NCI-H1417 treated with DMSO at 0.1 percent for 48 hours (cell line): ENCODE results near the gene ABCA2.

Source experiments
- DNase-seq: peaks from one replicate; lab custom pipeline; 2025; lab: John Stamatoyannopoulos, UW

Gene ABCA2

DNA sequence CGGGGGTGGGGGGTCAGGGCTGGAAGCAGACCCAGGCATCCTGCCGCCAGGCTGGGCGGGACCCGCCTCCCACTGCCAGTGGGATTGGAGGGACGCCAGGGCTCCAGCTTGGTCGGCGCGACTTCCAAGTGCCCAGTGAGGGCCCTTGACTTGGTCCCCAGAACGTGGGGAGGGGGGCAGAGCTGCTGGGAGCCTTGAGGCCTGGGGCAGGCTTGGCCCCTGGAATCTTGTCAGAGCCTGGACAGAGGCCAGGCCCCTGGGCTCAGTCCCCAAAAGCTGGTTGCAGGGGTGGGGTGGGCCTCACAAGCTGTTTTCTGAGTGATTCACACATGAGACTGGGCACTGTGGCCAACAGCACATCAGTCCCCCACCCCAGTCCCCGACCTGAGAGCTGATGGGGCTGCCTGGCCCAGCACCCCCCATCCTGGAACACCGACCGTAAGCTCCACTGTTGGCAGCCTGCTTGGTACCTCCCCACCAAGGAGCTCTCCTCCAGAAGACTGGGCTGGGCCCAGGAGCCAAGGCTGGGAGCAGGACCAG is 32.2 kb downstream of the ABCA2 start:
- no peak for DNase-seq

- DNase-seq = no peak
These were observed 32.7 kb downstream of the ABCA2 start for GRCh38 chr9:136995362-136995761.

DNA sequence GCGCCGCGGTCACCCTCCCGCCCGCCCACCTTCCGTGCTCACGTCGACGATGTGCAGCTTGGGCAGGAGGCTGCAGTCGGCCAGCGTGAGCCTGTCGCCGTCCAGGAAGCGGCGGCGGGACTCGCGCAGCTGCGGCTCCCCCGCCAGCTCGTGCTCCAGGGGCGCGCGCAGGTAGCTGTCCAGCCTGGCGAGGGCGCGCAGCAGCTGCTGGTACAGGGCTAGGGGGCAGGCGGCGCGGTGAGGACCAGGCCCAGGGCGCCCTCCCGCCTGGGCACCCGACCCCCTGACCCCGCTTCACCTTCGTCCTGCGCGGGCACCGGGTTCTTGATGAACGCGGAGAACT is 33.2 kb downstream of the ABCA2 start:
- no peak for DNase-seq

GRCh38 chr9:136994180-136994887 is 33.7 kb downstream of the ABCA2 start:
- DNase-seq = no peak

GRCh38 chr9:136992819-136993369 is 35.1 kb downstream of the ABCA2 start:
- DNase-seq = no peak

DNA sequence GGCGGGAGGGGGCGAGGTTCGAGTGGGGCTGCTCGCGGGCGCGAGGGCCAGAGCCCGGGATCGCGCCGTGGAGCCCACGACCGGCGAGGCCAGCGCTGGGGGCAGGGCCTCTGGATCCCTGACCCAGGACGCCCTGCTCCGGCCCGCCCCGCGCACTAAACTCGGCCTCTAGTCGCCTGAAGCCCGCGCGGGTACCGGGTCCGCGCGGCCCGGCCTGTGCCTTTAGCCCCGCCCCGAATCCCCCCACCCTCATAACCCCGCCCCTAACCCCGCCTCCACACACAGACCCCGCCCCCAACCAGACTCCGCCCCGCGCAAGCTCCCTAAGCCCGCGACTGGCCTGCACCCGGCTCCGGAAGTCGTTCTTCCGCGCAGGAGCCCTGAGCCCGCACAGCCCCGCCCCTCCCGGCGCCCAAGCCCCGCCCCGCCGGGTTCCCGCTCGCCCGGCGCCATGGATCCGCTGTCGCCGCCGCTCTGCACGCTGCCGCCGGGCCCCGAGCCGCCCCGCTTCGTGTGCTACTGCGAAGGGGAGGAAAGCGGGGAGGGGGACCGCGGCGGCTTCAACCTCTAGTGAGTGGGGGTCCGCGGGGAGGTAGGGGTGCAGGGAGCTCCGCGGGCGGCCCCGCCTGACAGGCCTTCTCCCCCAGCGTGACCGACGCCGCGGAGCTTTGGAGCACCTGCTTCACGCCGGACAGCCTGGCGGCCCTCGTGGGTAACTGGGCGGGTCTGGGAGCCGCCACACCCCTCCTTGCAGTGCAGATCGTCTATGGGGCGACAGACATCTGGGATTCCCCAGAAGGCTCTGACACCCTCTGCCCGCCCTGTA is 35.8 kb downstream of the ABCA2 start, which contains the start of gene PAXX:
Gene PAXX, plus strand, starts transcription at position 430 of the 826 bp plus-strand sequence. Its CDS starts 22 bp downstream, at position 452.
- no peak for DNase-seq

DNA sequence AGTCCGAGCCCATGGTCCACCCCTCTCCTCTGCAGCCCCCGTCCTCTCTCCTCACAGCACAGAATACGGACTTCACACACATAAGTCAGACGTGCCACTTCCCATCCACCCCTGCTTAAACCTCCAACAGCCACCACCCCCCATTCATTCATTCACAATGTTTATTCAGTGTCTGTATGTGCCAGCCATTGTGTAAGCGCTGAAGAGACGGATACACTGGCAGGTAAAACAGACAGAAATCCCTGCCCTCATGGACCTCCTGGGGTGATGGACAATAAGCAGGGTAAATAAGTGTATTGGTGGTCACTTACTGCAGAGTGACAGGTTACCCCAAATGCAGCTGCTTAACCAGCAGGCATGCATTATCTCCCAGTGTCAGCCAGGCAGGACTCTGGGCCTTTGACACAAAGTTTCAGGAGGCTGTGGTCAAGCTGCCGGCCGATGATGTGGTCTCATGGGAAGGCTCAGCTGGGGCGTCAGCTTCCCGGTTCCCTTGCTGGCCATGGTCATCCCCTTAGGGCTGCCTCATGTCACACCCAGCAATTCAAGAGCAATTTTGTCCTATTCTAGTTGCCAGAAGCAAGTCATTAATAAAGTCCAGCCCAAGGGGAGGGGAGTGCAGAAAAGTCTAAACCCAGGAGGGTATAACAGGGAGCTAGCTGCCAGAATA is 37.7 kb downstream of the ABCA2 start:
- no peak for DNase-seq

- DNase-seq = no peak
These were observed 39.2 kb downstream of the ABCA2 start for GRCh38 chr9:136988872-136989271.

DNA sequence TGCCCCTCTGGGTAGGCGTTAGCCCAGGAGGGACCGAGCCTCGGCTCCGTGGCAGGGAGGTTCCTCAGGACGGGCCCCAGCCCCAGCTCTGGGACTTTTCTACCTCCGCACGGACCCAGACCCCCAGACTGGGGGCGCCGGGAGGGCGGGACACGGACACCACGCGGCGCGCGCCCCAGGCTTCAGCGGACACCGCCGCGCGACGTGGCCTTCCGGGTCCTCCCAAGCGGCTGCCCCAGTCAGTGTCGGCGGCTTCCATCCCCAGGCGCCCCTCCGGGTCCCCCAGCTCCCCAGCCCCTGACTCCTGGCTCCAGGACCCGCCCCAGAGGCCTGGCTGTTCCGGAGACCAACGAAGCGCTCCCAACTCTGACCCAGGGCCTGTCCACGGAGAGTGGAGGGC is 42.2 kb downstream of the ABCA2 start:
- DNase-seq = no peak

DNA sequence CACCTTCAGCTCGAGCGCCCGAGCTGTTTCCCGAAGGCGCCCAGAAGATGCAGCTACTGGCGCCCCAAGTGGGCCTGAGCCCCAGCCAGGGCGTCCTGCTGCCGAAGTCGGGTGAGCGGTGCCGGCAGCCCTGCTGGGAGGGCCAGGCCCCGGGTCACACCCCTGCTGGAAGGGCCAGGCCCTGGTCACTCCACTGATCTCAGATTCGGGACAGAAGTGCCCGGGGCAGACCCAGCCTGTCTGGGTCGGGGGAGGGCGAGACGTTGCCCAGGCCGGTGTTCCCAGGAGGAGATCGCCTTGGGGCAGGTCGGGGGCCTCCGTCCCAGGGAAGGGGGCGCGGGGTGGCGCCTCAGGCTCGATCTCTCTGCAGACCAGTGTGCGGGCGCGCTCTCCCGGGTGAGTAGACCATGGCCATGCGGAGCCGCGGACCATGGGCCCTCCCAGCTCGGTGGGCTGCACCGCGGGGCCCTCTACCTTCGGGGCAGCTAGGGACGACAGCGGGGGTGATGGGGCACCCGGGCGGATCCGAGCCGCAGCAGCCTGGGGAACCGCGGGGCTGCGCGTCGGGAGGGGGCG is 42.9 kb downstream of the ABCA2 start:
- no peak for DNase-seq

GRCh38 chr9:136984464-136985026 is 43.5 kb downstream of the ABCA2 start:
- DNase-seq = no peak

GRCh38 chr9:136983656-136984314 is 44.3 kb downstream of the ABCA2 start:
- no peak for DNase-seq

- no peak for DNase-seq
These were observed 44.9 kb downstream of the ABCA2 start for GRCh38 chr9:136983167-136983566.

- no peak for DNase-seq
These were observed 45.6 kb downstream of the ABCA2 start, which contains the start of gene LCNL1 for GRCh38 chr9:136982232-136983051. Gene LCNL1, plus strand, starts transcription at chr9:136982993. Its CDS starts 594 bp downstream, at chr9:136983587.

DNA sequence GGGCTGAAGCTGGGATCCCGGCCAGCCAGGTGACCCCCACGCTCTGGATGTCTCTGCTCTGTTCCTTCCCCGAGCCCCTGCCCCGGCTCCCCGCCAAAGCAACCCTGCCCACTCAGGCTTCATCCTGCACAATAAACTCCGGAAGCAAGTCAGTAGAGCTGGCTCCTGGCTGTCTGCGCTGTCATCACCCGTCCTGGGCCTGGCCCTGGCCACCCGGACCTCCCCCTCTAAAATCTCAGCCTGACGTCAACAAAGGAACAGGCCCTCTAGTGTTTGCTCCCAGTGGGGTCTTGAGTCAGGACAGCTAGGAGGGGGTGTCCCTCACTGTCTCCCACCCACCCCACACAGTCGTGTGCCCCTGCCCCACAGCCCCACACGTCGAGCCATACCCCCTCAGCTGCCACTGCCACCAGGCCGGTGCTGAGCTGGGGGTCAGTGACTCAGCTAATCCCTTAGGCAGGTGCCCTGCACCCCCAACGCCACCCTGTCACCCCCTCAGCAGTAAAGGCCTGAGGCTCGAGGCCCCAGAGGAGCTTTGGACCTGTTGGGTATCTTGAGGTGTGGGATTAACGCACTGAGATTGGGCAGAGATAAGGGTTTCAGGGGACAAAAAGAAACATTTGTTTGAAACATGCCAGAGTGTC is 46.3 kb downstream of the ABCA2 start:
- no peak for DNase-seq

DNA sequence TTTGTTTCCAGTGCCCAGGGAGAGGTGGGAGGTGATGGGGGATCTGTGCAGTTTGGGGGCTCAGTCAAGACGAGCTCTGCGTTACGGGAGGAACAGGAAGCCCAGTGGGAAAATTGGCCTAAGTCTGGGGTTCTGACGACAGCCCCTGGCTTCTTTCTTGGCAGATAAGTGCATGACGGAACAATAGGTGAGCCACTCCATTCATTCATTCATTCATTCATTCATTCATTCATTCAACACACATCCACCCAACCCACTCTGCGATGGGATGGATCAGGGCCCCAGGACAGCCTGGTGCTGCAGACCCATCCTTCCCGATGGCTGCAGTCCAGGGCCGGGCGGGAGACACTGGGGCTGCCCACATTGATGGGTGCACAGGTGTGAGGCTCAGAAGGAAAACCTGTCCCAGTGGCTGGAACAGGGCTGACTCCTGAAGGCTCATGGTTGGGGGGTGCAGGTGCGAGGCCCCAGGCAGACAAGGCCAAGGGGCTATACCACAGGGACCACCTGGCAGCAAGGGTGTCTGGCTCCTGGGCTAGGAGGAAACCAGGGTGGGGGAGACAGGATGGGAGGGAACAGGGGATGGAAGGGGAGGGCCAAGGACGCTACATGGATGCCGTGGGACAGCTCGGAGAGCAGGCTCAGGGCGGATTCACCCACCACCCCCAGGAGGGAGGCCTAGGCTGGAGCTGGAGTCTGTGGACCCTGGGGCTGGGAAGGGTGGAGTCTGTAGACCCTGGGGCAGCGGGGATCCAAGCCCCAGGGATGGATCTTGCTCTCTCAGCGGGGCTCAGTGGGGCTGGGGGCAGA is 47.2 kb downstream of the ABCA2 start:
- DNase-seq = no peak

GRCh38 chr9:136979769-136980587 is 48.1 kb downstream of the ABCA2 start:
- DNase-seq = no peak
